Immature natural killer cell (primary cell): ENCODE measurements around the gene DRD2. TPM values are rescaled to one million over a fixed set of nuclear protein-coding genes. Genes with fewer than 3 reads are reported as not detected.

ENCODE experiments used
- DNase-seq, 3 donors: peaks; one replicate each; pipeline ENCODE4 v3.0.0; 2022; ENCODE audit warnings: mixed read lengths in 1 of 3
- H3K27ac Mint-ChIP-seq, 6 donors: one replicate each; pipeline ENCODE4 v1.8.0; 2020; ENCODE audit warnings: mixed read lengths in 6 of 6, mild to moderate bottlenecking in 5 of 6, inconsistent platforms in 4 of 6, moderate library complexity in 3 of 6
- H3K27me3 Mint-ChIP-seq, 3 donors: one replicate each; pipeline ENCODE4 v1.8.0; 2020 to 2021; ENCODE audit warnings: low read depth in 3 of 3, mild to moderate bottlenecking in 3 of 3, mixed read lengths in 3 of 3, moderate library complexity in 3 of 3, inconsistent platforms in 1 of 3
- H3K36me3 Mint-ChIP-seq, 3 donors: one replicate each; pipeline ENCODE4 v1.8.0; 2020; ENCODE audit warnings: mixed read lengths in 3 of 3, inconsistent platforms in 2 of 3, mild to moderate bottlenecking in 2 of 3
- H3K4me1 Mint-ChIP-seq, 2 donors: one replicate each; pipeline ENCODE4 v1.8.0; 2020; ENCODE audit warnings: inconsistent platforms in 2 of 2, mild to moderate bottlenecking in 2 of 2, mixed read lengths in 2 of 2, moderate library complexity in 1 of 2
- H3K4me3 Mint-ChIP-seq, 5 donors: one replicate each; pipeline ENCODE4 v1.8.0; 2020; ENCODE audit warnings: mild to moderate bottlenecking in 5 of 5, mixed read lengths in 5 of 5, inconsistent platforms in 3 of 5, moderate library complexity in 3 of 5
- H3K9me3 Mint-ChIP-seq, 6 donors: one replicate each; pipeline ENCODE4 v1.8.0; 2020; ENCODE audit warnings: mild to moderate bottlenecking in 6 of 6, mixed read lengths in 6 of 6, inconsistent platforms in 4 of 6, moderate library complexity in 3 of 6
- polyA plus RNA-seq, 3 donors: library from polyadenylated mRNA; unstranded; fragments of 300-500 nt; fragmentation: Illumina TruSeq; gene quantifications; one replicate each; pipeline ENCODE4 v1.2.3, GENCODE V29; 2021

The DRD2 gene
- polyA plus RNA-seq, 3 donors from 2014 or later, result not detected

DNA sequence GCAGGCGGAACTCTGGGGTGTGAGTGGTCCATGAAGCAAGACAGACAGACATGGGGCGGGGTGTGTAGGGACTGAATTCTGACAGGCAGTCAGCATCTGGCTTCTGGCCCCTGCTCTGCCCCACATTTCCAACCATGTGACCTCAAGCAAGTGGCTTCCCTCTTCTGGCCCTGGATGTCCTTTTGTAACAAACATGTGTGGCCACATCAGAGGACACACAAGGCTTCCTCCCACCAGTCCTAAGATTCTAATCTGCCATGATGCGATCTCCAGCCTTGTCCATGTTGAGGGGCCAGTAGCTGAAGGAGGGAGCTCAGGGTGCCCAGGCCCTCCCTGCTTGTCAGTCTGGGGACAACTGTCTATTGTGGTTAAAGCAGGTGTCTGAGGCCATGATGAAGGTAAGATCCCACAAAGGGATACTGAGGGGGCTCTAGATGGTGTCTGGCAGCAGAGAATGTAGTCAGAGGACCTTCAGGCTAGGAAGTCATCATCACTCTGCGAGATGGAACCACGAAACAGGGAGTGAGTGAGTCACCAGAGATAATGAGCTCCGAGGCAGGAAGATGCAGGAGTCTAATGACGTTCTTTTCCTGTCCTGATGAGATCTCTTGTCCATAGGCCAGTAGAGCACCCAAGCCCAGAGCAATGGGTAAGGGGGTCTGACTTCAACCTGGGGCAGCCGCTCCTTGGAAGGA, 27.4 kb downstream of the DRD2 start:
- Mint-ChIP-seq H3K27ac (no peak overlapping the region), H3K4me1 (no peaks in the 10 kb centered on the region), H3K27me3 (peaks cover 3 to 6% (median 5%) of the 10 kb centered on the region in 3 donors), H3K9me3 (peaks cover 0 to 2% (median 0%) of the 10 kb centered on the region in 6 donors), H3K4me3 (no peak overlapping the region), H3K36me3 (no peaks in the 10 kb centered on the region)
- DNase-seq, result no peak

DNA sequence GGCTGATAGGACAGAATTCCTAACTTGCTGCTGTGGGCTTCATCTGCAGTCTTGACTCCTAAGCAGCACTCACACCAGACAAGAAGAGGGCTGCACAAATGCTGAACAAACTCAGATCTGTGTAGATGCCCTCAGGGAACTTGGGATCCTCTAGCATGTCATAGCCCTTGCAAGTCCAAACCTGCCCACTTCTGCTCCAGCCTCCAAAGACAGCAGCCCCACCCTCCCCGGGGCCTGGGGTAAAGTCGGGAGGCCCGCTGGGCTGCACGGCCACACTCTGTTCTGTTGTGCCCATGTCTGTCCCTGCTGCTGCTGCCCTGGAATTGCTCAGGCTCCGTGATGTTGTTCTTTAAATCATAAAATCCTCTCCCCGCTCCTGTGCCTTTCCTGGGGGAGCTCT, 28.3 kb downstream of the DRD2 start:
- Mint-ChIP-seq H3K4me3 (no peak overlapping the region), H3K36me3 (no peaks in the 10 kb centered on the region), H3K9me3 (peaks cover 0 to 2% (median 0%) of the 10 kb centered on the region in 6 donors), H3K4me1 (no peaks in the 10 kb centered on the region), H3K27me3 (peaks cover 1 to 6% (median 5%) of the 10 kb centered on the region in 3 donors), H3K27ac (no peak overlapping the region)
- DNase-seq, result no peak

DNA sequence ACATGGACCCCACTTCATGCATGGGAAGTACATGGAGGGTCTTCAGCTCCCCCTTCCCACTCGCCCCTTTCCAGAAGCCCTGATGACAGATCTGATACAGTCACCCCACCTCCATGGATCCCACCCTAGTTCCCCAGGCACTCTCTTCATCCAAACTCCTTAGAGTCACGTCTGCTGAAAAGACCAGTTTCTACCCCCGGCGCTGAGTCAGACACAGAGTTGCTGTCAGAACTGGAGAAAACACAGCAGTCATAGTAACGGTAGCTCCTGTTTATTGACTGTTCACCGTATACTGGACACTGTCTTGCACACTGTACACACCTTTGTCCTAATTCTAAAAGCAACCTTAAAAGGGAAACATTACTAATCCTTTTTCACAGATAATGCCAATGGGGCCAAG, 29.1 kb downstream of the DRD2 start:
- no peaks in the 10 kb centered on the region for H3K36me3 Mint-ChIP-seq
- no peak overlapping the region for H3K4me3 Mint-ChIP-seq
- H3K4me1 Mint-ChIP-seq, result no peaks in the 10 kb centered on the region
- peaks cover 0 to 2% (median 0%) of the 10 kb centered on the region in 6 donors for H3K9me3 Mint-ChIP-seq
- H3K27ac Mint-ChIP-seq, result no peak overlapping the region
- peaks cover 1 to 6% (median 5%) of the 10 kb centered on the region in 3 donors for H3K27me3 Mint-ChIP-seq
- DNase-seq, result no peak

DNA sequence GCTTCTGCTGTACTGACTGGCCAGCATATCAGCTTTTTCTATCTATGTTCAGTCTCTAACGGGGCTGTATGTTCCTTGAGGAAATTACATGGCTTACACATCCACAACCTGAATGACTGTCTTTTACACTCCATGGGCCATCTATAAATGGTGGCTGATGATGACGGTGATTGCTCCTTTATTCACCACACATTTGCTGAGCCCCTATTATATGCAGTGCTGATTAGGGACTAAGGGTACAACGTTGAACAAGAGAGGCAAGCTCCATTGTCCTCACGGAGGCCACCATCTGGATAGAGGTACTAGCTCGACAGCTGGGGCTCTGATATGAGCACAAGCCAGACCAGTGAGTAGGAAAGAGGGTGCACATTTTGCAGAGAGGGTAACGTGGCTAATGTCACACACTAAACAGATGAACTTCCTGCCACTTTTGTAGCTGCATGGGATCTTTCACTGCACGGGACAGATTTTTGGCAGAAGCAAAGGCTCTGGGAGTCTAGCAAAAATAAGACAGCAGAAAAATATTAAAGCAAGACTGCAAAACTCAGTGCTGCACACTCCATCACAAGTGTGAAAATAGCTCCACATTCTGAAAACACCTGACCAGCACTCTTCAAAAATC, 30.6 kb downstream of the DRD2 start:
- Mint-ChIP-seq H3K27ac (no peak overlapping the region), H3K9me3 (peaks cover 0 to 2% (median 0%) of the 10 kb centered on the region in 6 donors), H3K4me3 (no peak overlapping the region), H3K4me1 (no peaks in the 10 kb centered on the region), H3K36me3 (no peaks in the 10 kb centered on the region), H3K27me3 (peaks cover 1 to 7% (median 6%) of the 10 kb centered on the region in 3 donors)
- DNase-seq, result no peak

DNA sequence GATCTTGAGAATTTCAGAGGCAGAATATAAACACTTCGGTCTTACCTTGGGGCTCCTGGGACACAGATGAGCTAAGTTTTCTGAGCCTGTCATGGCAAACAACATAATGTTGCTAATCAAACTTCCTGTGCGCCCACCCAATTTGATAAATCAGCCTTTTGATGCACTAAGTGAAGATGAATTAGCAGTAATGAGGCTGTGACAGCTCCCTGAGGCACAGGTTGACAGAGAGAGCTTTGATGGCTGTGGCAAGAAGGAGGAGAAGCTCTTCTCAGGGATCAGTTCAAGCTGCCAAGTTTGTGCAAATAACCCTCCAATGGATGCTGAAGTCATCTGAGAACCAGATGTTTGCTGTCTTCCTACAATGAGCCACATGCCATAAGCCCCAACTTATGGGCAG, 34.4 kb downstream of the DRD2 start:
- Mint-ChIP-seq H3K4me3 (no peak overlapping the region), H3K4me1 (no peaks in the 10 kb centered on the region), H3K9me3 (no peaks in the 10 kb centered on the region), H3K27ac (no peak overlapping the region), H3K27me3 (peaks cover 0 to 7% (median 2%) of the 10 kb centered on the region in 3 donors), H3K36me3 (no peaks in the 10 kb centered on the region)
- DNase-seq, result no peak

DNA sequence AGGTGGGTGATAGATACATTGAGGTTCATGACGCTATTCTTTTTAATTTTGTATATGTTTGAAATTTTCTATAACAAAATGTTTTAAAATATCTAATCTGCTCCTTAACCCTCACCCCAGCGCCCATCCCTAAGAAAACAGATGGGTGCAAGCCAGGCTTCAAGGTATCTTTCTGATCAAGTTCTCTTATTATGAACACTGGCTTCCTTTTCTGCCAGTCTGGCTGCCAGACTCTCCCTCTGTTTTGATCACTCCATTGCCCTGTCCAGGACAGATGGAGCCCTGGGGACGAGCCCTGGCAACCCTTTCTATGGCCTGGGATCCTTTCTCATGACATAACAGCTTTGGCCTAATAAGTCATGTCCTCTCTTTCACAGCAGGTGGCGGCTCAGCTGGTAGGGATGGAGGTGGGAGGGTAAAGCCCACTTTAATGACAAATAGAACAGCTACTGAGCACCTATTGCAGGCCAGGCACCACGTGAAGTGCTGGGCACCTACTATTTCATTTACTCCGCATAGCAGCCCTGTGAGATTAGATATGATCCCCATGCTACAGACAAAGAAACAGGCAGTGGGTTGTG, 38.4 kb downstream of the DRD2 start:
- H3K4me3 Mint-ChIP-seq, result no peak overlapping the region
- peaks cover 0 to 7% (median 2%) of the 10 kb centered on the region in 3 donors for H3K27me3 Mint-ChIP-seq
- no peaks in the 10 kb centered on the region for H3K36me3 Mint-ChIP-seq
- no peak overlapping the region for H3K27ac Mint-ChIP-seq
- no peak for DNase-seq
- H3K4me1 Mint-ChIP-seq, result no peaks in the 10 kb centered on the region
- H3K9me3 Mint-ChIP-seq, result no peaks in the 10 kb centered on the region

DNA sequence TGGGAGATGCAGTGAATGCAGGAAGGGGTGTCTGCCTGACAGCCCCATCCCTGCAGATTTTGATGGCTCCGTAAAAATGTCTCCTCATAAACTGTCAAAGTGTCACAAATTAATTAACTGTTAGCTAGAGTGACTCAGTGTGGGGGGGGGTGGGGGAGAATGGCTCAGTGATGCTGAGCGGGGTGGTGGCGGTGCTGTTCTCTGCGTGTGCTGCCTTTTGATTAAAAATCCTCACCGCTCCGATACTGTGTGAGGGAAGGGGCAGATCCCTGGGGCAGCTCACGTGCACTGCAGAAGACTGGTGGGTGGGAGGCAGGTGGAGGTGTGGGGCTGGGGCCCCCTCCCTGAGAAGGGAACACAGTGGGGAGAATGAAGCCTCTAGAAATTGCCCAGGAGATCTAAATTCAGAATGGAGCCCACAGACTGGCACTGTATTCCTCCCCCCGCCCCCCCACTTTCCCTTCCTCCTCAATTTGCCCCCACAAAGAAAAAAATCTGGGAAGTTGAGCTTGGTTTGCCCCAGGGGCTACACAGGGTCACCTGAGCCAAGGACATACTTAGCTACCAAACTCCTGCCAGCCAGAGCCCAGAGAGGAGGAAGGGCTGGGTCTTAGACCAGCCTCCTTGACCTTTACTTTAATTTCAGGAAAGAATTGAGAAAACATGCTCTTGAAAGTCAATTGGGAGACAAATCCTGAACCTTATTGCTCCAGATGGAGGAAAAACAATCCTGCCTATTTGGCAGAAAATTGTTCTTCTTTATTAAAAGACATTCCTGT, 39.8 kb downstream of the DRD2 start:
- Mint-ChIP-seq H3K4me3 (no peak overlapping the region), H3K27me3 (peaks cover 0 to 7% (median 2%) of the 10 kb centered on the region in 3 donors), H3K36me3 (no peaks in the 10 kb centered on the region), H3K4me1 (no peaks in the 10 kb centered on the region), H3K9me3 (no peaks in the 10 kb centered on the region), H3K27ac (no peak overlapping the region)
- no peak for DNase-seq

DNA sequence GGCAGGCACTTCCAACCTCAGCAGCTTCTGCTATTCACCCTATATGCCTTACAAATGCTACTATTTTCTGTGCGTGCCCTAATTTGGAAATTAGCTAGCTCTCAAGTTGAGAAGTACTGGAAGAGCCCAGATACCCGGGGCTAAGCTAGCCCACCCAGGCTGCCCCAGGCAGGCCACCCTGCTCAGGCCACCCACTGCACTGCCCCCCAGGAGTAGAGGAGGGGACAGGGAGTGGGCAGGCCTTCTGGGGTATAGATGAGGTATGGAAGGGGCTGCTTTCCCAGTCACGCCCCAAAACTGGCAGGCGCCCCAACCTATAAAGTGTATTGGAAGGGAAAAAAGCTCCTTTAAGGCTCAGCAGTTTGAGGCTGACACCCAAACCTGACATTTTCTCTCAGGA, 43.5 kb downstream of the DRD2 start:
- Mint-ChIP-seq H3K27me3 (peaks cover 0 to 5% (median 2%) of the 10 kb centered on the region in 3 donors), H3K36me3 (no peaks in the 10 kb centered on the region), H3K4me1 (no peaks in the 10 kb centered on the region), H3K4me3 (no peak overlapping the region), H3K9me3 (no peaks in the 10 kb centered on the region), H3K27ac (no peak overlapping the region)
- DNase-seq, result no peak

DNA sequence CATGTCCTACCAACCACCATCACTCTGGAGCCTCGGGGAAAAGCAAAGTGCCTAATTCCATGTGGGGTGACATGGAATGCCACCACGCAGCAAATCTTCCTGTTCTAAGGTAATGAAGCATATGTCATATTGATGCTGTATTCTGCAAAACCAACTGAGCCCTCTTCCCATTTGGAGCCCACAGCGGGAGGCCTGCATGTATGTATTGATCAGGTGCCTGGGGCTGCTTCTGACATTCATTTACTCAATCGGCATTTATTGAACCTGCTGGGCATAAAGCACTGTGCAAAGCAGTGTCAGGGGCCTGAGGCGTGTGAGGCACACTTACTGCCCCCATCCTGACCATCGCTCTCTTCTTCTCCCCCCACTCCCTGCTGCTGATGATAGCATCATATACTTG, 48.5 kb downstream of the DRD2 start:
- no peaks in the 10 kb centered on the region for H3K4me1 Mint-ChIP-seq
- H3K27me3 Mint-ChIP-seq, result peaks cover 0 to 2% (median 0%) of the 10 kb centered on the region in 3 donors
- no peaks in the 10 kb centered on the region for H3K36me3 Mint-ChIP-seq
- H3K4me3 Mint-ChIP-seq, result no peak overlapping the region
- no peak overlapping the region for H3K27ac Mint-ChIP-seq
- no peaks in the 10 kb centered on the region for H3K9me3 Mint-ChIP-seq
- DNase-seq, result no peak

DNA sequence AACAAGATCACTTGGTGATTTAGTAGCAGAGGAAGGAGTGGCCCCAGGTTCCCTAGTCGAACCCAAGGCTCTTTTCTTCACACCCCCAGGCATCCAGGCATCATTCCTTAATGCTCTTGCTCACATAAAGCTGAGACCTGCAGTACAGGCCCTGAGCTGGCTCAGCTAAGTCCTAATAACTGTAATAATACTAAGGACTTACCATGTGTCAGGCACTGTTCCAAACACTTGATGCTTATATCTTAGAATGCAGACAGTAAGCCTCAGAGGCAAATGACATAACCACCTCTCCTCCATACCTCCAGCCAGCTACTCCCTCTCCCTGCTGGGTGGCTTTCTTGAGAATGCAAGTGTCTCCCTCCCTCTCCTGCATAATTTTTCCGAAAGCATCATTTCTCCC, 54.4 kb downstream of the DRD2 start:
- Mint-ChIP-seq H3K27me3 (peaks cover 0 to 4% (median 2%) of the 10 kb centered on the region in 3 donors), H3K4me3 (no peak overlapping the region), H3K36me3 (no peaks in the 10 kb centered on the region), H3K4me1 (no peaks in the 10 kb centered on the region), H3K9me3 (no peaks in the 10 kb centered on the region), H3K27ac (no peak overlapping the region)
- no peak for DNase-seq

DNA sequence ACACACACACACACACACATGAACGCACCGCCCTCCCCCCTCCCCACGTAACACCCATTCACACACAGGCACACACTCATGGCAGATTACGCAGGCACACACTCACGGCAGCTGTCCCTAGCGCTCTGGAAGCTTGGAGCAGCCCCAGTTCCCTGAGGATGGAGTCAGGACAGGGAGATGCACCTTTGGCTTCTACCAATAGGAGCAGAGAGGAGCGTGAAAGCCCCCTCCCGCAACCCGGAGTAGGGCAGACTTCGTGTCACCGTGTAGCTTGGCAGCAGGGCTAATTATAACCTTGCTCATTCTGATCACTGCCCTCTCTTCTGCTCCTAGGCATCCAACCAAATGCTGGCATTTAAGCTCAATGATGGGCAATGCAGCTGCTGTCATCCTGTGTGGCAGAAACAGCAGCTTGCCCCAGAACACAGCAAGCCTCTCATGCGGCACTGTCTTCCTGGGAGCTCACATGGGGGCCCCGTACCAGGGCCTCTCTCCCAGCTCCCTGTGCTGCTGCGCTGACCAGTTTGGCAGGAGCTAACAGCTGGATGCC, 55.7 kb downstream of the DRD2 start:
- no peak for DNase-seq
- H3K27me3 Mint-ChIP-seq, result peaks cover under 1 to 4% (median 2%) of the 10 kb centered on the region in 3 donors
- H3K27ac Mint-ChIP-seq, result no peak overlapping the region
- no peaks in the 10 kb centered on the region for H3K4me1 Mint-ChIP-seq
- no peaks in the 10 kb centered on the region for H3K9me3 Mint-ChIP-seq
- H3K36me3 Mint-ChIP-seq, result no peaks in the 10 kb centered on the region
- H3K4me3 Mint-ChIP-seq, result no peak overlapping the region

DNA sequence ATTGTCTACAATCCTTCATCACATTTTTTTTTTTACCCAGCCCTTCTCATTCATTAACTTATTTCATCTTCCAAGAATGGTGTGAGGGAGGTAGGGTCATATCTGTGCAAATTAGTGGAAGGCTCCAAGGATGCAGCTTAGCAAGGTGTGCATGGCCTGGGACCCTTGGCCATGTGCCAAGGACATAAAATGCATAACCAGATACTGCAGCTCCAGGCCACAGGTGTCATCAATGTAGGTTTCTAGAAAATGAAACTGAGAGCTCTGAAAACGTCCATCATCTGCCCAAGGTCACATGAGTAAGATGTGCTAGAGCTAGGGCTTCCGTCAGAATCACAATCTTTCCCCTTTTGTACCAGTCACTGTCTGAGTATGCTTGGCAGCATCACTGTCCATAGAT, 57.8 kb downstream of the DRD2 start:
- Mint-ChIP-seq H3K4me1 (no peaks in the 10 kb centered on the region), H3K36me3 (no peaks in the 10 kb centered on the region), H3K9me3 (no peaks in the 10 kb centered on the region), H3K4me3 (no peak overlapping the region), H3K27me3 (peaks cover 2 to 4% (median 4%) of the 10 kb centered on the region in 3 donors), H3K27ac (no peak overlapping the region)
- DNase-seq, result no peak

DNA sequence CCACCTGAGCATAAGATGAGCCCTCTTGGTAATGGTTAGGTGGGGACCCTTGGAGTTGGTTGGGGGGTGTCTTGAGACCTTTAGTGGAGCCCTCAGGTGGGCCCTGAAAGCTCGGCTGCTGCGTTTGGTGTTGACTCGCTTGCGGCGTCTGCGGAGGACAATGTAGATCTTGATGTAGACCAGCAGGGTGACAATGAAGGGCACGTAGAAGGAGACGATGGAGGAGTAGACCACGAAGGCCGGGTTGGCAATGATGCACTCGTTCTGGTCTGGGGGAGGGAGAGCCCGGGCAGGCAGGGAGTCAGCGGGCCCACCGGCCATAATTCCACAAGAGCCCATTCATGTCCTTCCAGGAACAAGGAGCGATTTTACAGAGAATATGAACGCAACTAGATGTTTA, 59.9 kb downstream of the DRD2 start:
- H3K9me3 Mint-ChIP-seq, result no peaks in the 10 kb centered on the region
- H3K27ac Mint-ChIP-seq, result no peak overlapping the region
- no peak overlapping the region for H3K4me3 Mint-ChIP-seq
- DNase-seq, result no peak
- H3K4me1 Mint-ChIP-seq, result no peaks in the 10 kb centered on the region
- H3K27me3 Mint-ChIP-seq, result peaks cover 2 to 4% (median 4%) of the 10 kb centered on the region in 3 donors
- no peaks in the 10 kb centered on the region for H3K36me3 Mint-ChIP-seq

DNA sequence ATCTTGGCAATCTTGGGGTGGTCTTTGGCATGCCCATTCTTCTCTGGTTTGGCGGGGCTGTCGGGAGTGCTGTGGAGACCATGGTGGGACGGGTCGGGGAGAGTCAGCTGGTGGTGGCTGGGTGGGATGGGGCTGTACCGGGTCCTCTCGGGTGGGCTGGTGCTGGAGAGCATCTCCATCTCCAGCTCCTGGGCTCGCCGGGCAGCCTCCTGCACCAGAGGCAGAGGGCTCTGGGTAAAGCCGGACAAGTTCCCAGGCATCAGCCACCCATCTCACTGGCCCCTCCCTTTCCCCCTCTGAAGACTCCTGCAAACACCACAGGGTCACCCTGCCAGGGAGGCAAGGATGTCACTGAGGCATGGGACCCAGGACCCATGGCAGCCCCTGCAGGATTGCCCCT, 62.5 kb downstream of the DRD2 start:
- no peaks in the 10 kb centered on the region for H3K4me1 Mint-ChIP-seq
- H3K36me3 Mint-ChIP-seq, result no peaks in the 10 kb centered on the region
- H3K27me3 Mint-ChIP-seq, result peaks cover 0 to 4% (median 2%) of the 10 kb centered on the region in 3 donors
- DNase-seq, result no peak
- H3K27ac Mint-ChIP-seq, result no peak overlapping the region
- no peak overlapping the region for H3K4me3 Mint-ChIP-seq
- no peaks in the 10 kb centered on the region for H3K9me3 Mint-ChIP-seq
